Left colon (tissue), 2 donors: ENCODE measurements around the gene DISP3. TPM values are rescaled to one million over a fixed set of nuclear protein-coding genes. Genes with fewer than 3 reads are reported as not detected.

Experiments used
- total RNA-seq, 2 donors: library from RNA; stranded (reverse); fragmentation: NEBNext Ultra II Directional; extraction: Animal tissue kit (Norgen Biotek cat#: 25700); gene quantifications; one replicate each; pipeline ENCODE4 v1.2.1, GENCODE V29; 2021
- donor health status: DM: no; HTN: no; CAD: no.
- donor health status: DM: yes; HTN: yes; CAD: no.

Gene DISP3
- total RNA-seq, 2 donors from 2014 or later = 0.18 to 0.31 TPM

Other genes starting within 250 kb of the DISP3 start
- gene MTOR, start 216.6 kb upstream of the DISP3 start, total RNA-seq = 10 to 100 TPM; 31.0 to 40.1 TPM
- gene UBIAD1, start 206.0 kb upstream of the DISP3 start, total RNA-seq = 10 to 100 TPM; 11.0 to 12.4 TPM
- gene FBXO2, start 175.3 kb downstream of the DISP3 start, total RNA-seq = 1 to 10 TPM in 1 of 2 donors, under 1 TPM in 1; 0.55 to 1.4 TPM
- gene FBXO44, start 175.7 kb downstream of the DISP3 start, total RNA-seq = 1 to 10 TPM; 4.0 to 8.1 TPM
- gene FBXO6, start 185.0 kb downstream of the DISP3 start, total RNA-seq = 1 to 10 TPM; 6.8 to 8.1 TPM
- 1 to 10 TPM; 7.0 to 7.4 TPM for gene MAD2L2, start 202.0 kb downstream of the DISP3 start, total RNA-seq
- gene DRAXIN, start 212.6 kb downstream of the DISP3 start, total RNA-seq = under 1 TPM; 0.06 to 0.11 TPM